CD4-positive, alpha-beta T cell (primary cell): ENCODE results near the gene YJEFN3. TPM values are rescaled to one million over a fixed set of nuclear protein-coding genes. Genes with fewer than 3 reads are reported as not detected.

Source experiments
- ATAC-seq: fragments of 200-7000 bp; cut with Tn5 transposase; one replicate; pipeline ENCODE4 v1.10.0; 2022; ENCODE audit warnings: mild to moderate bottlenecking; ENCODE audit not compliant: poor library complexity
- CTCF ChIA-PET: fragments of 350-600 bp; sonication (Branson Sonifier 250); formaldehyde crosslinking; loops from one replicate; lab custom pipeline; 2021; ENCODE audit warnings: antibody characterized with exemption, inconsistent platforms; lab: Charles Lee
- POLR2A ChIA-PET: fragments of 350-600 bp; sonication (Branson Sonifier 250); formaldehyde crosslinking; loops from one replicate; lab custom pipeline; 2021; ENCODE audit warnings: antibody characterized with exemption, inconsistent platforms; lab: Charles Lee
- DNase-seq, 14 experiments: peaks; one replicate each; pipeline ENCODE4 v3.0.0-alpha.2; 2013 to 2020; ENCODE audit warnings: mixed read lengths in 2 of 14
- H3K27ac ChIP-seq, 2 donors: one replicate each; pipeline versions ENCODE4 v1.5.1 to v1.7.0; 2013; ENCODE audit warnings: low read length in 2 of 2, low read depth in 1 of 2, mild to moderate bottlenecking in 1 of 2
- H3K27me3 ChIP-seq, 2 experiments: 1 replicate in 1 of 2; 2 replicates in 1 of 2; pipeline versions ENCODE4 v1.6.1 to v1.7.0; 2013; ENCODE audit warnings: low read length in 2 of 2, control low read depth in 1 of 2, mild to moderate bottlenecking in 1 of 2, moderate library complexity in 1 of 2; ENCODE audit not compliant: insufficient read depth in 2 of 2, control insufficient read depth in 1 of 2
- H3K36me3 ChIP-seq: one replicate; pipeline ENCODE4 v1.6.1; 2013; ENCODE audit warnings: low read length, control low read depth; ENCODE audit not compliant: insufficient read depth
- H3K4me1 ChIP-seq: one replicate; pipeline ENCODE4 v1.6.1; 2013; ENCODE audit warnings: low read length, control low read depth; ENCODE audit not compliant: insufficient read depth
- H3K4me3 ChIP-seq: one replicate; pipeline ENCODE4 v1.5.1; 2013; ENCODE audit warnings: mild to moderate bottlenecking, low read length, moderate library complexity
- H3K9me3 ChIP-seq, 2 experiments: 1 replicate in 1 of 2; 2 replicates in 1 of 2; pipeline versions ENCODE4 v1.6.1 to v1.7.0; 2013; ENCODE audit warnings: low read length in 2 of 2, mild to moderate bottlenecking in 2 of 2, control low read depth in 1 of 2, moderate library complexity in 1 of 2; ENCODE audit not compliant: control insufficient read depth in 1 of 2, insufficient read depth in 1 of 2
- H3K27ac Mint-ChIP-seq: one replicate; pipeline ENCODE4 v1.8.0; 2020; ENCODE audit warnings: mixed read lengths
- H3K27me3 Mint-ChIP-seq: one replicate; pipeline ENCODE4 v1.8.0; 2021; ENCODE audit warnings: mixed read lengths
- H3K36me3 Mint-ChIP-seq: one replicate; pipeline ENCODE4 v1.8.0; 2021; ENCODE audit warnings: low read depth, mixed read lengths
- H3K4me1 Mint-ChIP-seq: one replicate; pipeline ENCODE4 v1.8.0; 2021; ENCODE audit warnings: low read depth, mixed read lengths
- H3K4me3 Mint-ChIP-seq: one replicate; pipeline ENCODE4 v1.8.0; 2020; ENCODE audit warnings: mild to moderate bottlenecking, mixed read lengths
- H3K9me3 Mint-ChIP-seq: one replicate; pipeline ENCODE4 v1.8.0; 2020; ENCODE audit warnings: mixed read lengths
- intact Hi-C, 2 experiments: fragments of 100-400 bp; cut with DNase I in 1 of 2; cut with micrococcal nuclease in 1 of 2; formaldehyde crosslinking; loops; one replicate each; pipeline versions ENCODE4 v1.15.1 to v1.9.0; 2023 to 2025; cut with DNase I, micrococcal nuclease
- total RNA-seq, 174 experiments: library from RNA in 2 of 174; stranded (reverse) in 2 of 174; gene quantifications; one replicate each; pipeline ENCODE4 v1.2.3 and lab custom pipeline; 2021 to 2026
- TF ChIP-seq, protein P1 (sequence below): fragments of 200-600 bp; IDR thresholded peaks from one replicate; pipeline ENCODE4 v1.8.0; 2022; ENCODE audit warnings: antibody characterized with exemption, mild to moderate bottlenecking

The YJEFN3 gene
- total RNA-seq, 2 experiments from 2014 or later: 3.7 to 4.4 TPM

DNA sequence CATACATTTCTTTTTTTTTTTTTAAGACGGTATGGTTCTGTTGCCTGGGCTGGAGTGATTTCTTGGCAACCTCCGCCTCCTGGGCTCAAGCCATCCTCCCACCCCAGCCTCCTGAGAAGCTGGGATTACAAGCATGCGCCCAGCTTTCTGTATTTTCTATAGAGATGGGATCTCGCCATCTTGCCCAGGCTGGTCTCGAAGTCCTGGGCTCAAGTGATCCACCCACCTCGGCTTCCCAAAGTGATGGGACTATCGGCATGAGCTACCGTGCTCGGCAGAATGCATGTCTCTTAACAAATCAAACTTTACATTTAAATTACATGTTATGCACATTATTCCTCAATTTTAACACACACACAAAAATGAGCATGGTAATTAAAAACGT, 11.5 kb upstream of the YJEFN3 start:
- Mint-ChIP-seq H3K9me3 (no peaks in the 10 kb centered on the region), H3K4me1 (peaks cover 34% of the 10 kb centered on the region), H3K36me3 (peaks cover 30% of the 10 kb centered on the region), H3K27ac (no peak overlapping the region), H3K4me3 (peak overlapping the region; percentile 94), H3K27me3 (no peaks in the 10 kb centered on the region)
- ChIA-PET CTCF (no interaction called here), POLR2A (interaction anchor here (0.6 to 2.5 kb wide), 3 partner anchors 28 to 153 kb away, joined by 3 to 13 read pairs (median 6); no protein-coding TSS in a partner anchor)
- Histone ChIP-seq H3K4me3 (peak overlapping the region; percentile 77), H3K27me3 (no peaks in the 10 kb centered on the region), H3K4me1 (peaks cover 46% of the 10 kb centered on the region), H3K9me3 (peaks cover 0 to 11% of the 10 kb centered on the region in 2 experiments), H3K36me3 (peaks cover 20% of the 10 kb centered on the region), H3K27ac (no peak overlapping the region)
- no peak for DNase-seq
- intact Hi-C loops: loop anchor here in 1 of 2 experiments (5.0 kb wide), 2 partner anchors 260 to 1990 kb away; partner anchors contain the start of gene ZNF429
- ATAC-seq: no peak
- TF ChIP-seq, protein P1, sequence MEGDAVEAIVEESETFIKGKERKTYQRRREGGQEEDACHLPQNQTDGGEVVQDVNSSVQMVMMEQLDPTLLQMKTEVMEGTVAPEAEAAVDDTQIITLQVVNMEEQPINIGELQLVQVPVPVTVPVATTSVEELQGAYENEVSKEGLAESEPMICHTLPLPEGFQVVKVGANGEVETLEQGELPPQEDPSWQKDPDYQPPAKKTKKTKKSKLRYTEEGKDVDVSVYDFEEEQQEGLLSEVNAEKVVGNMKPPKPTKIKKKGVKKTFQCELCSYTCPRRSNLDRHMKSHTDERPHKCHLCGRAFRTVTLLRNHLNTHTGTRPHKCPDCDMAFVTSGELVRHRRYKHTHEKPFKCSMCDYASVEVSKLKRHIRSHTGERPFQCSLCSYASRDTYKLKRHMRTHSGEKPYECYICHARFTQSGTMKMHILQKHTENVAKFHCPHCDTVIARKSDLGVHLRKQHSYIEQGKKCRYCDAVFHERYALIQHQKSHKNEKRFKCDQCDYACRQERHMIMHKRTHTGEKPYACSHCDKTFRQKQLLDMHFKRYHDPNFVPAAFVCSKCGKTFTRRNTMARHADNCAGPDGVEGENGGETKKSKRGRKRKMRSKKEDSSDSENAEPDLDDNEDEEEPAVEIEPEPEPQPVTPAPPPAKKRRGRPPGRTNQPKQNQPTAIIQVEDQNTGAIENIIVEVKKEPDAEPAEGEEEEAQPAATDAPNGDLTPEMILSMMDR: no peak

DNA sequence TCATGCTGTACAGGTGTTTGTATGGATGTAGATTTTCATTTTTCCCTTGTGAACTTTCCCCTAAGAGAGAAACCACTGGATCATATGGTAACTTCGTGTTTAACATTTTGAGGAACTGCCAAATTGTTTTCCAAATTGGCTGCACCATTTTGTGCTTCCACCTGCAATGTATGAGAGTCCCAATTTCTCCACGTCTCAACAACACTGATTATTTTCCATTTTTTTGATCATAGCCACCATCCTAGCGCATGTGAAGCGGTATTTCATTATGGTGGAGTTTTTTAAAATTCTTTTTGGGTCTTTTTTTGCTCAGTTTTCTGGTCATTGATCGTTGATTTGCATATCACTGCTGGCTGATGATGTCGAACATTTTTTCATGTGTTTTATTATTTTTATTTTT, 7.7 kb upstream of the YJEFN3 start:
- H3K4me3 ChIP-seq: no peak overlapping the region
- intact Hi-C loops: no loop called here
- peak overlapping the region; percentile 49 for H3K27ac Mint-ChIP-seq
- ChIA-PET CTCF (no interaction called here), POLR2A (no interaction called here)
- no peak overlapping the region for H3K27ac ChIP-seq
- no peak for DNase-seq
- H3K27me3 Mint-ChIP-seq: no peaks in the 10 kb centered on the region
- TF ChIP-seq, protein P1: no peak
- H3K9me3 Mint-ChIP-seq: no peaks in the 10 kb centered on the region
- no peak for ATAC-seq
- H3K36me3 ChIP-seq: peaks cover 42% of the 10 kb centered on the region
- H3K36me3 Mint-ChIP-seq: peaks cover 41% of the 10 kb centered on the region
- H3K9me3 ChIP-seq: no peaks in the 10 kb centered on the region
- no peaks in the 10 kb centered on the region for H3K27me3 ChIP-seq
- H3K4me3 Mint-ChIP-seq: peak overlapping the region; percentile 67
- peaks cover 36% of the 10 kb centered on the region for H3K4me1 ChIP-seq
- peaks cover 36% of the 10 kb centered on the region for H3K4me1 Mint-ChIP-seq

DNA sequence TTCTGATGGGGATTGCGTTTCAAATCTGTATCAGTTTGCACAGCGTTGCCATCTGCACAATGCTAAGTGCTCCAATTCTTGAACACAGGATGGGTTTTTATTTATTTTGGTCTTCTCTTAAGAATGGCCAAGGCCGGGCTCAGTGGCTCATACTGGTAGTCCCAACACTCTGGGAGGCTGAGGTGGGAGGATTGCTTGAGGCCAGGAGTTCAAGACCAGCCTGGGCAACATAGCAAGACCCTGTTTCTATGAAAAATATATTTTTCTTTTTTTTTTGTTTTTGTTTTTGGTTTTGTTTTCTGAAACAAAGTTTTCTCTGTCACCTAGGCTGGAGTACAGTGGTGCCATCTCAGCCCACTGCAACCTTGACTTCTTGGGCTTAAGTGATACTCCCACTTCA, 5.5 kb upstream of the YJEFN3 start:
- no peak overlapping the region for H3K27ac ChIP-seq
- ChIA-PET CTCF (no interaction called here), POLR2A (interaction anchor here (0.6 kb wide), 1 partner anchor 104 kb away, joined by 3 read pairs; no protein-coding TSS in a partner anchor)
- H3K4me3 ChIP-seq: no peak overlapping the region
- no peak overlapping the region for H3K4me3 Mint-ChIP-seq
- DNase-seq: no peak
- no peaks in the 10 kb centered on the region for H3K27me3 Mint-ChIP-seq
- peaks cover 55% of the 10 kb centered on the region for H3K36me3 Mint-ChIP-seq
- H3K4me1 ChIP-seq: peaks cover 18% of the 10 kb centered on the region
- peaks cover 20% of the 10 kb centered on the region for H3K4me1 Mint-ChIP-seq
- TF ChIP-seq, protein P1: no peak
- no peaks in the 10 kb centered on the region for H3K9me3 Mint-ChIP-seq
- ATAC-seq: no peak
- peaks cover 56% of the 10 kb centered on the region for H3K36me3 ChIP-seq
- intact Hi-C loops: no loop called here
- no peak overlapping the region for H3K27ac Mint-ChIP-seq
- H3K9me3 ChIP-seq: no peaks in the 10 kb centered on the region
- no peaks in the 10 kb centered on the region for H3K27me3 ChIP-seq
